ENCODE data around the gene MLF1.

GRCh38 chr3:158559504-158559903 lies 11.5 kb upstream of the MLF1 start:
- TF ChIP-seq CTCF (IDR thresholded peaks at IDR 0.05; ENCODE audit: low read depth, low read length) (no peak), POLR2A (IDR thresholded peaks at IDR 0.05; ENCODE audit: extremely low read depth, insufficient read length) (no peak)
